ENCODE measurements around the gene DAB2IP. TPM values are rescaled to one million over a fixed set of nuclear protein-coding genes. Genes with fewer than 3 reads are reported as not detected.
A peak's percentile ranks its signal among the peaks of the same experiment; 100 is the strongest.

DAB2IP gene
- total RNA-seq, 1 experiment from 2014 or later: 7.3 TPM

GRCh38 chr9:121714075-121714705 is 62.8 kb downstream of the DAB2IP start:
- H3K9me3 ChIP-seq: no peaks in the 10 kb centered on the region
- H3K36me3 ChIP-seq: no peaks in the 10 kb centered on the region
- H3K27me3 ChIP-seq: no peaks in the 10 kb centered on the region
- no peak overlapping the region for H3K4me3 ChIP-seq
- no peak for DNase-seq

DNA sequence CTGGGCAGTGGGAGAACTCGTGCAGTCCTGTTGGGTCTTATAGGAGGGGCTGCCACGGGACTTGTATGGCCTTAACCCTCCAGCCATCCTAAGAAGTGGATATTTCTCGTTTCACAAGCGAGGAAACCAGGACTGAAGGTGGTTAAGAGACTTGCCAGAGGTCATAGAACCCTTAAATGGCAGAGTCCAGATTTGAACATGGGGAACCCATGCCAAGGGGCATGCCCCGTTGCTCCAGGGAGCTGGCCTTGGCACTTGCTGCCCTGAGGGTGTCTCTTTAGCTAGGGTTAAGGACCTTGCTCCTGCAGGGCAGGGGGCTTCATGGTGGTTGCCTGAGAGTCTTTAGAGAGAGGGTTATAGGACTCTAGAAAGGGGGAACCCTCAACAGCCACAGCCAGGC is 63.4 kb downstream of the DAB2IP start:
- H3K27me3 ChIP-seq: no peaks in the 10 kb centered on the region
- no peaks in the 10 kb centered on the region for H3K9me3 ChIP-seq
- H3K4me3 ChIP-seq: no peak overlapping the region
- no peak for DNase-seq
- no peaks in the 10 kb centered on the region for H3K36me3 ChIP-seq

DNA sequence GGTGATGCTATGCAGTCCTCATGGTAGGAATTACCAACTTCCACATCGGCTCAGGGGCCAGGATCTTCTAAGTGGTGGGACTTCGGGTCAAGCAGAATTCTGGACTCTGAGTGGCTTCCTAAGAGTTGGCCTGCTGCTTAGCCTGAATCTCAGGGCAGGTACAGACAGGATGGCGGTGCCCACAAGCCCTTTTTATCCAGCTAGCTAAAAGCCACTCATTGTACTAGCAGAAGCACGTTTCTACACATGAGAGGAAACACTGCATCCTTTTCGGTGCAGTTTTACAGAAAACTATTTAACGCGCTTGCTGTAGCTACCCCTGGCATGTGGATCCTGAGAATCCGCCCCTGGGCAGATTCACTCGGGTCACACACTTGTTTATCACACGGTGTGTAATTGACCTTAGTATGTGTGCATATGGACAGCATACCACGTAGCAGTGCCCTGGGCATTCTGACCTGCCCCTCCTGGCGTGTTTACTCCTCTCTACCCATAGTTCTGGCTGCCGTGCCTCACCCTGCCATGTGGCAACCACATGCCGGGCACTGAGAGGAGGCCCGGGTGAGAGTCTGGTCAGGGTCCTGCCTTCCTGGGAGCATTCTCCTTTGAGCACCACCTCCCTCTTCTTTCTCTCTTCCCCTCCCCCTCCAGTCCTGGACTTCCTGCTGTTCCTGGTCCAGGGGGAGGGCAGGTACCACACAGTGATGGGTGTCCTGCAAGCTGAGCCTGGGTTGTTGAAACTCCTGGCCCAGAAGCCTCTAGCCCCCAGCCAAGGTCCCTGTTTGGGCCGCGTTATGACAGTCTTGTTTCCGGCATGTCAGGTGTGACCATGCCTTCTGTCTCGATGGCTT is 65.9 kb downstream of the DAB2IP start:
- Histone ChIP-seq H3K4me3 (no peak overlapping the region), H3K36me3 (no peaks in the 10 kb centered on the region), H3K27me3 (no peaks in the 10 kb centered on the region), H3K9me3 (no peaks in the 10 kb centered on the region)
- no peak for DNase-seq

- DNase-seq: no peak
- Histone ChIP-seq H3K27me3 (no peaks in the 10 kb centered on the region), H3K36me3 (no peaks in the 10 kb centered on the region), H3K9me3 (no peaks in the 10 kb centered on the region), H3K4me3 (no peak overlapping the region)
Observed at GRCh38 chr9:121718084-121718483, 66.7 kb downstream of the DAB2IP start.

GRCh38 chr9:121718501-121718900 is 67.1 kb downstream of the DAB2IP start:
- no peak overlapping the region for H3K4me3 ChIP-seq
- H3K27me3 ChIP-seq: no peaks in the 10 kb centered on the region
- no peaks in the 10 kb centered on the region for H3K9me3 ChIP-seq
- no peaks in the 10 kb centered on the region for H3K36me3 ChIP-seq
- DNase-seq: no peak

- no peak for DNase-seq
- Histone ChIP-seq H3K27me3 (no peaks in the 10 kb centered on the region), H3K4me3 (no peak overlapping the region), H3K36me3 (no peaks in the 10 kb centered on the region), H3K9me3 (no peaks in the 10 kb centered on the region)
Observed at GRCh38 chr9:121720311-121721057, 69.0 kb downstream of the DAB2IP start.

DNA sequence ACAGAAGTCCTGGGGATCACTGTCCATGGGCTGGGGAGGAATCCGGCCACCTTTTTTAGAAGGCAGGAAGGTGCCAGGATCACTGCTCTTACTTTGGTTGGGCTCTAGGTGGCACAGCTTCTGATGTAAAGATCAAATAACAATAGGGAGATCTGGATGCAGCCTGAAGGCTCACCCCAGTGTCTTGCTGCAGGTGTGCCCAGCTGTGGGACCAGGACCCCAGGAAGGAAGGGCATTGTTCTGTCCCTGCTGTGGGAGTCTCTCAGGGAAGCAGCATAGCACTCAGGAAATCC is 69.6 kb downstream of the DAB2IP start:
- H3K36me3 ChIP-seq: no peaks in the 10 kb centered on the region
- H3K27me3 ChIP-seq: no peaks in the 10 kb centered on the region
- no peak overlapping the region for H3K4me3 ChIP-seq
- no peak for DNase-seq
- H3K9me3 ChIP-seq: no peaks in the 10 kb centered on the region

- no peaks in the 10 kb centered on the region for H3K9me3 ChIP-seq
- no peaks in the 10 kb centered on the region for H3K27me3 ChIP-seq
- H3K4me3 ChIP-seq: no peak overlapping the region
- H3K36me3 ChIP-seq: no peaks in the 10 kb centered on the region
- no peak for DNase-seq
Observed at GRCh38 chr9:121721770-121722169, 70.3 kb downstream of the DAB2IP start.

DNA sequence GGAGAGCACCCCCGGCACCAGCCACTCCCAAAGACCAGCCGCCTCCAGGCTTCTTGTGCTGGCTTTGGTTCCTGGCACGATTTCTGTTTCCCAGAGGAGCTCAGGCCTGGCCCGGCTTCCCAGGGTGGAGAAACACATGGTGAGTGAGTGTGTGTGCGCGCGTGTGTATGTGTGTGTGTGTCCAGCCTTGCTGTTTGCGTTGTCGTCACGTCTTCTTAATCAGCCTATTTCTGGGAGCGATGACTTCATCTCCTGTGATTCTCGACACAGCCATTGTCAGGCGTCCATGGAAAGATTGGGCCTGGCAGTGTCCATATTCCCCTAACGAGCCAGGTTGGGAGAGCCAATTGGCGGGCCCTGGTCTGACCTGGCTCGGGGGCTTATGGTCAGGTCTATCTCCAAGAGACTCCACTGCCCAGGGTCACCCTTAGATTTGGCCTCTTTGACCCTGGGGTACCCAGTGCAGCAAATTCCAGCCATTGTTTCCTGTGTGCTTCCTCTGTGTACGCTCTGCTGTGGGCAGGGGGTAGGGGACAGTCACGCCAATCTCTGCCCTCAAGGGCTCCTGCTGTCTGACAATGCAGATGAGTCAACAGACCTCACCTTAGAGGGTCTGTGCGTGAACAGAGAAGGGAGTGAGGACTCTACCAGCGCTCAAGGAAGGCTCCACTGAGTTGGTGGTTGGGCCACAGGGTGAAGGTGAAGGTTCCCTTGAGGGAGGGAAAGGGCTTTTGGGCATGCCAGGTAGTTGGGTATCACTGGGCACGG is 73.8 kb downstream of the DAB2IP start:
- DNase-seq: peak; percentile 97
- Histone ChIP-seq H3K9me3 (no peaks in the 10 kb centered on the region), H3K27me3 (no peaks in the 10 kb centered on the region), H3K36me3 (no peaks in the 10 kb centered on the region), H3K4me3 (no peak overlapping the region)

GRCh38 chr9:121727295-121728020 is 76.0 kb downstream of the DAB2IP start:
- no peaks in the 10 kb centered on the region for H3K36me3 ChIP-seq
- H3K9me3 ChIP-seq: no peaks in the 10 kb centered on the region
- H3K27me3 ChIP-seq: no peaks in the 10 kb centered on the region
- DNase-seq: no peak
- H3K4me3 ChIP-seq: no peak overlapping the region

- Histone ChIP-seq H3K9me3 (no peaks in the 10 kb centered on the region), H3K27me3 (no peaks in the 10 kb centered on the region), H3K36me3 (no peaks in the 10 kb centered on the region), H3K4me3 (no peak overlapping the region)
- no peak for DNase-seq
Observed at GRCh38 chr9:121728916-121729315, 77.5 kb downstream of the DAB2IP start.

- DNase-seq: no peak
- H3K36me3 ChIP-seq: no peaks in the 10 kb centered on the region
- H3K27me3 ChIP-seq: no peaks in the 10 kb centered on the region
- H3K4me3 ChIP-seq: no peak overlapping the region
- H3K9me3 ChIP-seq: no peaks in the 10 kb centered on the region
Observed at GRCh38 chr9:121729769-121730562, 78.5 kb downstream of the DAB2IP start.

GRCh38 chr9:121731090-121731489 is 79.7 kb downstream of the DAB2IP start:
- no peaks in the 10 kb centered on the region for H3K9me3 ChIP-seq
- no peaks in the 10 kb centered on the region for H3K36me3 ChIP-seq
- no peak overlapping the region for H3K4me3 ChIP-seq
- H3K27me3 ChIP-seq: no peaks in the 10 kb centered on the region
- DNase-seq: no peak

- no peaks in the 10 kb centered on the region for H3K36me3 ChIP-seq
- DNase-seq: no peak
Observed at GRCh38 chr9:121731919-121732318, 80.5 kb downstream of the DAB2IP start.

GRCh38 chr9:121732389-121732788 is 81.0 kb downstream of the DAB2IP start:
- no peaks in the 10 kb centered on the region for H3K36me3 ChIP-seq
- no peaks in the 10 kb centered on the region for H3K27me3 ChIP-seq
- H3K4me3 ChIP-seq: no peak overlapping the region
- no peaks in the 10 kb centered on the region for H3K9me3 ChIP-seq
- DNase-seq: no peak

More at GRCh38 chr9:121731919-121732318, 80.5 kb downstream of the DAB2IP start:
- no peak overlapping the region for H3K4me3 ChIP-seq
- no peaks in the 10 kb centered on the region for H3K27me3 ChIP-seq
- no peaks in the 10 kb centered on the region for H3K9me3 ChIP-seq

DNA sequence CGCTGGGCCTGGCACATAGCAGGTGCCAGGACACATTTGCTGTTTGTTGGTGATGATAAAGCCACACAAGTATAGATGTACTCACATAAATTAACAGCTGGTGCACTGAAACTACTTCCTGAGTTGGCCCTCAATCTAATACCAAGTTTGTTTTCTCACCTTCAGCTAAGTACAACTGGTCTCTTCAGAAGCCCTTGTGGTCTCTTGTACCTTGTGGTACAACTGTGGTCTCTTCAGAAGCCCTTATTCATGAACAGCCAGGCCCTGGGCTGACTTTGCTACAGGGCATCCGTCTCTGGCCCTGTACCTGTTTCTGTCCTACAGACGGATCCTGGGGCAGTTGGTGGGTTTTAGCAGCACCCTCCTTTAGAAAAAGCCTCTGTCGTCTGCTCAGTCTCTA is 81.5 kb downstream of the DAB2IP start:
- H3K36me3 ChIP-seq: no peaks in the 10 kb centered on the region
- no peak for DNase-seq
- no peaks in the 10 kb centered on the region for H3K9me3 ChIP-seq
- H3K4me3 ChIP-seq: no peak overlapping the region
- H3K27me3 ChIP-seq: no peaks in the 10 kb centered on the region
